Iris pigment epithelial cell (primary cell): ENCODE measurements around the gene SPRR1A.

Experiments used
- DNase-seq: peaks from one replicate; pipeline ENCODE4 v3.0.0-alpha.2; 2011; ENCODE audit warnings: low read depth

Gene SPRR1A, protein sequence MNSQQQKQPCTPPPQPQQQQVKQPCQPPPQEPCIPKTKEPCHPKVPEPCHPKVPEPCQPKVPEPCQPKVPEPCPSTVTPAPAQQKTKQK

DNA sequence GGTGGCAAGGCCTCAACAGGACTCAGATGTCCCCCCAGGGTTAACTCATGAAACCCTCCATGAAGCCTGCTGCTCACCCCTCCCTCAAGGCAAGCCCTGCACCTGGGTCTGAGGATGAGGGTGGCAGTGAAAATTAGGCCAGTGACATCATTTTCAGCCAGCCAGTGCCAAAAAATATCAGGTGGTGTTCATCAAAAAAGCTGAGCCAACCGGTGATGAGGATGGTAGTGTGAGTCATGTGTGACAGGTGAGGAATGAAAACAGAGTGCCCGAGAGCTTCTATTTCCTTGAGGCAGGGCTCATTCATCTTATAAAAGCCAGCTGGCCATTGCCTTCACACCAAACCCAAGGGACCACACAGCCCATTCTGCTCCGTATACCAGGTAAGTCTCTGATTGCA lies at the start of gene SPRR1A:
Gene SPRR1A, plus strand, starts transcription at position 339 of the 400 bp plus-strand sequence. CDS start 1,150 bp downstream, outside the sequence.
- DNase-seq, result no peak

- DNase-seq, result no peak
Observed at GRCh38 chr1:152940614-152941013, 43.3 kb upstream of the SPRR1A start.

DNA sequence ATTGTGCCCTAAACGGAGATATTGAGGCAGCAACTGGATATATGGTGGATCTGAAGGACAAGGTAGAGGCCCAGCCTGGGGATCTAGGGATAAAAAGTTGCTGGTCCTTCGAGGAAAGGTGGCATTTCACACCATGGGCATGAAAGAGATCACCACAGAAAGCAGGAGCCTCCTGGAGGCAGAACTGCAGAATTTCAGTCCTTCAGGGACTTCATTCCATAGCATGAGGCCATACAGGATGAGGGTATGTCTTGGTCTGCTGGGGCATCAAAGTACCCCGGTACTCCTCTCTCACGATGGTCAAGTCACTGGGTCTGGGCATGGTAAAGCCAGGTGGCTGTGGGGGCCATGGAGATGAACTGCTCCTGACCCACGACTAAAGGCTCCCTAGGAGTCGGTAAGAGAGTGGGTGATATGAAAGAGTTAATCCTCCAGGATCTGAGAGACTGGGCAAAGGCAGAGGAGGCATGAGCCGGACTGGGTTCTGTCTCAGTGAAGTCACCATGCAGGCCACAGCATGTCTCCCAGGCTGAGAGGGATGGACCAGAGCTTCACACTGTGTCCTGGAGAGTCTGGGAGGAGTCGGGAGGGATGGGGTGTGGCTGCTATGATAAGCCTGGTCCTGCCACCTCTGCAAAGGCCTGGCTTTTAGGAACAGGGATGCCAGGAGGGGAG lies 42.7 kb upstream of the SPRR1A start:
- DNase-seq, result no peak

DNA sequence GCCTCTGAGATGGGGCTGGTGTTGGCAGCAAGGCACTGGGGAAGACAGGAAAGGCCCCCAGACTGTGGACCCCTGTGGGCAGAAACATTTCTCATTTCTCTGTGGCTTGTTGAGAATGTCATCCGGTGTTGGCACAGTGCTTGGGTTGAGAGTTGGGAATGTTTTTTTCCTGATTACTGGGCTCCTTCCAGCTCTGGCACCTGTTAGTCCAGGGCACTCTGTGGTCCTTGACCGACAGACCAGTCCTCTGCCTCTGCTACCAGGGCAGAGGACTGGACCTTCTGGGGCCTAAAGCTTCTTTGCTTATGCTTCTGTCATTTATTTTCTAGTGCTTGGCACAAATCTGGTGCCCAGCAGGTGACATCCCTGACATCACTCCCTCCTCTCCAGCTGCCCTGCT lies 41.7 kb upstream of the SPRR1A start:
- no peak for DNase-seq

DNA sequence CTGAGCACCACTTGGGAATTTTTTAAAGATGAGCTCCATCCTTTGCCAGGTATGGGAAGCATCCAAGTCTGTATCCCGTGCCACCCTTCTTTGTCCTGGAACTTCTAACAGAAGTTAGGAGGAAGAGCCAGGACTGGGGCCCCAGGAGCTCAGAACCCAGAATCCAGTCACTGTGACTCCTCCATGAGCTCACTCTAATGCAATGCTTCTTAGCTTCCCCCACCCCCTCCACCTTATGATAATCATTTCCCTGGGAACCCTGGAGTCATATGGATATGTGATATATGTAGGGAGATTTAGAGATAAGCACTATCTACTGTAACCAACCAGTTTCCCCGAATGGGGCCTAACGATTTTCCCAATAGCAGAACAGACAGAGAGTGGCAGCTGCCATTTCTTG lies 37.6 kb upstream of the SPRR1A start:
- no peak for DNase-seq

GRCh38 chr1:152946651-152947256 lies 37.1 kb upstream of the SPRR1A start, which contains the start of gene SPRR5:
Gene SPRR5, plus strand, starts transcription at chr1:152947206. Its CDS starts 1,349 bp downstream, at chr1:152948555.
- DNase-seq, result no peak

GRCh38 chr1:152951711-152952110 lies 32.2 kb upstream of the SPRR1A start:
- DNase-seq, result no peak

DNA sequence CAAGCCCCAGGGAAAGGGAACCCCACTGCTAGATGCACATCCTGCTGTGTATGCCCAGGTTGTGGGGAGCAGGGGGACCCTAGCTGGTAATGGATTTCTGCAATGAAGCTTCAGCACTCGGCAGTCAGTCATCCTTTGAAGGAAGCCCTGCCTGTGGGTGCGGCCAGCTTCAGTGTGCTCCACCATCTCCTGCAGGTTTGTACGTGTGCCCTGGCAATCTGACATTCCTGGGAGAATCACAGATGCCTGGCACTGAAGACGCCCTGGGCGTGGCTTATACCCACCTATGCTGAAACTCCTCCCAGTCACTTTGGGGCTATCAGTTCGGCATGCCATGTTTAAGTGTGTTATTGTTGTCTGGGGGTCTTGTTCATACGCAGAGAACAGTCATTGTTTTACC lies 30.1 kb upstream of the SPRR1A start:
- DNase-seq, result no peak

DNA sequence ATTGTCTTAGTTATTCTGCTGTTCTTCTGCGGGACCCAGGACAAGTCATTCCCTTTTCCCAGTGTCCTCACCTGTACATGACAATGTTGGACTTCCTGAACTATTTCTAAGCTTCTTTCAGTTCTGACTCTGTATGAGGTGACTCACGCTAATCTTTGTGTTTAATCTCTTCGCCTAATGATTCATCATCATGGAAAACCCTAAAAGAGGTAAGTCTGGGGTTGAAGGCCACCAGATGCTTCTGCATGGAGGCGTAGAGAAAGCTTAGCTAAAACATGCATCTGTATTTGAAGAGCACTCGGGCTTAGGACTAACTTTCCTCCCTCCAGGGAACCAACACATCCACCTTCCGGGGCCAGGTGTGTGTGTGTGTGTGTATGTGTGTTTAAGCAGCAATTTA lies 29.4 kb upstream of the SPRR1A start:
- no peak for DNase-seq

- no peak for DNase-seq
Observed at GRCh38 chr1:152957561-152957960, 26.3 kb upstream of the SPRR1A start.

GRCh38 chr1:152959273-152959672 lies 24.6 kb upstream of the SPRR1A start:
- no peak for DNase-seq

DNA sequence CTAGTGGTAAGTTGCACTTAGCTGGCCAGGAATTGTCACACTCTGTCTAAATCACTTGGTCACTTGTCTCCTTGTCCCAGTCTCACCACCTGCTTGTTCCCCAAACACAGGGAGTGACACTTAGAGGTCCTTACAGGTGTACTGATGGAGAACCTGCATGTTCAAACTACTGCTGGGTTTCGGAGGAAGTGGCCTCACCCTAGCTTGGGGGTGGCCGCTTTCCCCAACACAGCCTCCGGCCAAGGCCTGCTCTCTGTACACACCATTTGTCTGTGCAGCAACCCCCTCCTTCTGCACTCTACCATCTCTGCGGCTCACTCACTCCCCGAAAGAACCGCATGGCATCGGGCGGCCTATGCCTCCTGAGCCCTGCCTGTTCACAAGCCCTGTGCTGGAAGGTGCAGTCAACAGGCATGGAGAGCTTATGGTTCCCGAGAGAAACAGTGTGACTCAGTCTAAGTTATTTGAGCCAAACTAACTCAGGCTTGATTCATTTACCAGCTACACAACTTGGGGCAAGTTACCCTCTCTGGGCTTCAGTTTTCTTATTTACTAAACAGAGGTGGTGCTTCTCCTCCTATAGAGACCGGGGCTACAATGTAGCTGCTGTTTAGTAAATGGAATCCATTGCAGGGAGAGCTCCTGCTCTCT lies 24.0 kb upstream of the SPRR1A start:
- no peak for DNase-seq

DNA sequence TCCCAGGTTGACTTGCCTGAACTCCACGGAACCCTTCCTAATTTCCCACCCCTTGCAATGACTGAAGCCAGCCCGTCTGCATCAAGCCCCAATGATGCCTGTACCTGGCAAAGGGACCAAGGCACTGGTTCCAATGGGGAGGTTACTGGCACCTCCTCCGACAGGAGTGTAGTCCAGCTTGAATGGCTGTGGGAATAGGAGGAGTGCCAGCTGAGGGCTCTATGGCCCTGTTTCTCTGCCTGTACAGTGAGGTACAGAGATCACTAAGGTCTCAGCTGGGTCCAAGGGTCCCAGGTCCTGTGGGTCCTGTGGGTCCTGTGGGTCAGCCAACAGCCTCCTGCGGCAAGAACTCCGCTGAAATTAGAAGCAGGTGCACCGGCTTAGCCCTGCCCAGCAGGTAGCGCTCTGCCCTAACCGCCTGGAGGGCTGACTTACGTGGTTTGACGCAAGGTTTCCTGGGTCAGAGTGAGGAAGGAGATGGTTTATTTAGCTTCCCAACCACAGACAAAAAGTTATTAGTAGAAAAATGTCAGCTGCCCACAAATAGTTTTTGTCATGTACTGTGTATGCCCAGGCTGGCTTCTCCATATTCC lies 23.3 kb upstream of the SPRR1A start:
- DNase-seq, result no peak

GRCh38 chr1:152961226-152961891 lies 22.5 kb upstream of the SPRR1A start:
- no peak for DNase-seq

GRCh38 chr1:152962876-152963415 lies 20.9 kb upstream of the SPRR1A start:
- no peak for DNase-seq

GRCh38 chr1:152964536-152964935 lies 19.3 kb upstream of the SPRR1A start:
- no peak for DNase-seq

GRCh38 chr1:152965853-152966252 lies 18.0 kb upstream of the SPRR1A start:
- DNase-seq, result no peak

- no peak for DNase-seq
Observed at GRCh38 chr1:152967201-152967600, 16.7 kb upstream of the SPRR1A start.

DNA sequence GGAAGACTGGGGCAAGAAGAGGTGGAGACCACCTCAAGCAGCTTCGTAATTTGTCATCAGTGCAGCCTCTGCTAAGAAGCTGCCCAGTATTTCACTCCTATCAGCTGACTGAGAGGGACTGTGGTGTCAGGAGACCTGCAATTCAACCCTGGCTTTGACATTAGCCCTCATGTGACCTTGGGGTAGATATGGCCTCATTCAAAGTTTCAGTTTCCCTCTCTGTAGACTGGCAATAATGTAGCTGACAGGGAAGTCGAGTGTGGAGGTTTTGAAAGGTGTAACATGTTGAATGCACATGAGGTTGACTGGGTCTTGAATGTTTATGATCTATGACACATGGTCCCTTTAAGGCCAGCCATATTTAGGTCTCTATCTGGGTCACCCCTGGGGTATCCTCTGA lies 15.6 kb upstream of the SPRR1A start:
- no peak for DNase-seq

GRCh38 chr1:152969036-152969435 lies 14.8 kb upstream of the SPRR1A start:
- DNase-seq, result no peak

DNA sequence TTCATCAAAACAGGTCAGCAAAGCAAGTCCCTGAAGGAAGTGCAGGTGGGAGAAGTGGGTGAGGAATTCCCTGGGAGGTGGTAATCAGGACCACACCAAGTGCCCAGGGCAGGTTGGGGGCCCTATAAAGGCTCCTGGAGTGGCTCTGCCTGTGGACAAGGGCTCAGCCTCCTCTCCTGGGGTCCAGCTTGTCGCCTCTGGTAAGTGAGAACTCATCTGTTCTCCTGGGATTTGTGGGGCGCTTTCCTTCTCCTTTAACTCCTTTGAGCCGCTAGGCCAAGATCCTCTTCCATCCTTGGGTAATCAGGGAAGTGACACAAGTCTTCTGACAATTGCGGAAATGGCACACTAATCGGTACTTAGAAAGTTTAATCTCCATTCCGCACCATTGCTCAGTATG lies 13.4 kb upstream of the SPRR1A start, which contains the start of gene SPRR4:
Gene SPRR4, plus strand, starts transcription at position 154 of the 400 bp plus-strand sequence. CDS start 1,243 bp downstream, outside the sequence.
- DNase-seq, result no peak
